ENCODE data around the gene LY86.

The LY86 gene

GRCh38 chr6:6570929-6571671, 17.4 kb upstream of the LY86 start:
- no peak for DNase-seq (ENCODE audit: low read depth)

GRCh38 chr6:6575143-6575542, 13.4 kb upstream of the LY86 start:
- no peak for DNase-seq (ENCODE audit: low read depth)

- no peak for DNase-seq (ENCODE audit: low read depth)
These were observed 10.8 kb upstream of the LY86 start for GRCh38 chr6:6577735-6578134.

- no peak for DNase-seq (ENCODE audit: low read depth)
These were observed 9.2 kb upstream of the LY86 start for GRCh38 chr6:6579281-6579680.

GRCh38 chr6:6580225-6580856, 8.2 kb upstream of the LY86 start:
- DNase-seq (ENCODE audit: low read depth): no peak

GRCh38 chr6:6581054-6581453, 7.5 kb upstream of the LY86 start:
- no peak for DNase-seq (ENCODE audit: low read depth)

- DNase-seq (ENCODE audit: low read depth): no peak
These were observed 6.4 kb upstream of the LY86 start for GRCh38 chr6:6582131-6582530.

GRCh38 chr6:6583836-6584235, 4.7 kb upstream of the LY86 start:
- no peak for DNase-seq (ENCODE audit: low read depth)

GRCh38 chr6:6584310-6585002, 4.1 kb upstream of the LY86 start:
- no peak for DNase-seq (ENCODE audit: low read depth)

GRCh38 chr6:6585003-6585311, 3.6 kb upstream of the LY86 start:
- DNase-seq (ENCODE audit: low read depth): no peak

GRCh38 chr6:6586167-6586566, 2.4 kb upstream of the LY86 start:
- DNase-seq (ENCODE audit: low read depth): no peak

- DNase-seq (ENCODE audit: low read depth): no peak
These were observed 1.6 kb upstream of the LY86 start for GRCh38 chr6:6586671-6587526.

GRCh38 chr6:6587696-6588063, 840 bp upstream of the LY86 start:
- no peak for DNase-seq (ENCODE audit: low read depth)

GRCh38 chr6:6588924-6589709, 597 bp downstream of the LY86 start:
- DNase-seq (ENCODE audit: low read depth): no peak

GRCh38 chr6:6590530-6590929, 2.0 kb downstream of the LY86 start:
- DNase-seq (ENCODE audit: low read depth): no peak

- DNase-seq (ENCODE audit: low read depth): no peak
These were observed 3.4 kb downstream of the LY86 start for GRCh38 chr6:6591778-6592465.

- no peak for DNase-seq (ENCODE audit: low read depth)
These were observed 4.4 kb downstream of the LY86 start for GRCh38 chr6:6592826-6593475.

GRCh38 chr6:6593867-6594468, 5.4 kb downstream of the LY86 start:
- no peak for DNase-seq (ENCODE audit: low read depth)

GRCh38 chr6:6595025-6595424, 6.5 kb downstream of the LY86 start:
- DNase-seq (ENCODE audit: low read depth): no peak

- DNase-seq (ENCODE audit: low read depth): no peak
These were observed 7.4 kb downstream of the LY86 start for GRCh38 chr6:6595952-6596351.
